Thyroid gland (tissue), 4 donors: ENCODE results near the gene MTIF2.

Experiments used
- CTCF ChIP-seq, 6 experiments: fragments of 200-600 bp in 3 of 6; fragments of 450-650 bp in 3 of 6; sonication (generic) in 3 of 6; IDR thresholded peaks; one replicate each; pipeline ENCODE4 v1.5.1; 2016 to 2019; ENCODE audit warnings: antibody characterized with exemption in 6 of 6, mild to moderate bottlenecking in 2 of 6, inconsistent platforms in 1 of 6, moderate library complexity in 1 of 6
- POLR2A ChIP-seq, 2 donors: fragments of 450-650 bp; IDR thresholded peaks; one replicate each; pipeline ENCODE4 v1.6.1; 2017; ENCODE audit warnings: antibody characterized with exemption in 2 of 2, mild to moderate bottlenecking in 2 of 2, moderate library complexity in 1 of 2

- TF ChIP-seq CTCF (IDR thresholded peaks at IDR 0.05) = no peak
- TF ChIP-seq POLR2A (IDR thresholded peaks at IDR 0.05) = no peak
Observed at GRCh38 chr2:55301277-55301676, 32.2 kb upstream of the MTIF2 start.
